GM18858 (cell line): ENCODE data around the gene LGALS16.
A peak's percentile ranks its signal among the peaks of the same experiment; 100 is the strongest.
"Not testable (repeated sequence)": the region's sequence is repeated elsewhere in the genome, so short reads cannot be mapped to it uniquely, and the experiment has no call there.

Experiments
- ATAC-seq: cut with Tn5 transposase; IDR thresholded peaks from one replicate; pipeline ENCODE4 v1.9.1; 2021; ENCODE audit not compliant: unreplicated experiment

The LGALS16 gene

DNA sequence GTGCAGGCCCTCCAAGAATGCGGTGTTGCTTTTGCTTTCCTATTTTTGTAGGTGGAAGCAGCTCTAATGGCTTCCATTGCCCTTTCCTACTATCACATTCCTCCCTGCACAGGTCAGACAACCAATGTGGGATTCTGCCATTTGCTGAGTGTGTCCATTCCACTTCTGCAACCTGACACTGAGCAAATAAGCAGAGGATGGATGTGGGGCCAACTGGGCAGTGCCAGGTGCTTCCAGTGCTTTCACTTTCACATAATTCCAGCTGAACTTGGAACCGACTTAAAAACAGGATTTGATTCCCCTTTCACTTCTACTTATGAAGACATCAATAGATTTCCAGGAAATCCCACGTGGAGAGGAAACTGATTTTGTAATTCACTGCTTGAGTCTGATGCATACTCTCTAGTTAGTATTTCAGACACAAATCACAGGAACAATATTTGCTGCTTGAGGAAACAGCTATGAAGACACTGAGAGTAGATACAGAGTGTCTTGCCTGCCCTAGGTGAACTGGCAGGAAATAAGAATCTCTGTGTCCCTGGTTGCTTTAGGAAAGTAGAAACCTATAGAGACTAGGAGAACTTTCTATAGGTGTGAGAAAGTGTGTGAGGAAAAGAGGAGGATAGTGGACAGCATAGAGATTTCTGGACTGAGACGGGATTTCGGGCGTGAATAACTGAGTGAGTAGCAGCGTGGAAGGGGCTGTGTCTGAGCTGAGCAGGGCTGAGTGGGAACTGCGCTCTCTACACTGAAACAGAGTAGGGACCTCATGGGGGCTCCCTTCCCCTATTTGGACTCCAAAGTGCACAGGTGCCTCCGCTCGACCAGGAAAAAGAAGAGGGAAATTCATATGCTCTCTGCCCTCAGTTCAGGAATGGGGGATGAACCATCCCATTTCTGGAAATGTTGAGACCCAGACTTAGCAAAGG, 22.5 kb downstream of the LGALS16 start:
- no peak for ATAC-seq

- ATAC-seq = peak; percentile 38
These were observed 23.5 kb downstream of the LGALS16 start for GRCh38 chr19:39679056-39679790.

GRCh38 chr19:39679791-39680168, 24.1 kb downstream of the LGALS16 start:
- no peak for ATAC-seq

DNA sequence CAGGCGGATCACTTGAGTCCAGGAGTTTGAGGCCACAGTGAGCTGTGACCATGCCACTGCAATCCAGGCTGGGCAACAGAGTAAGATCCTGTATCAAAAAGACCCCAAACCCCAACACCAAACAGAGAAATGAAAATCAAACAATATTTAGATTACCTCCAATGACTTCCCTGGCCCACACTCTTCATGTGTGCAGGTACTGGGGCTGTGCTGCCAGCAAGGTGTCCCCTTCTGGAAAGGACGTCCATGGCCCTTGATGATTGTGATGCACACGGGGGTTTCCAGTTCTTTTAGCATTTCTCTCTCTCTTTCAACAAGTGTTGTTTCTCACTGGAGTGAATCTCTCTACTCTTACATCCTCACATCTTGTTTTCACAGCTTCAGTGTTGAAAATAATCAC, 24.9 kb downstream of the LGALS16 start:
- ATAC-seq = no peak

- ATAC-seq = no peak
These were observed 25.7 kb downstream of the LGALS16 start for GRCh38 chr19:39681416-39681815.

DNA sequence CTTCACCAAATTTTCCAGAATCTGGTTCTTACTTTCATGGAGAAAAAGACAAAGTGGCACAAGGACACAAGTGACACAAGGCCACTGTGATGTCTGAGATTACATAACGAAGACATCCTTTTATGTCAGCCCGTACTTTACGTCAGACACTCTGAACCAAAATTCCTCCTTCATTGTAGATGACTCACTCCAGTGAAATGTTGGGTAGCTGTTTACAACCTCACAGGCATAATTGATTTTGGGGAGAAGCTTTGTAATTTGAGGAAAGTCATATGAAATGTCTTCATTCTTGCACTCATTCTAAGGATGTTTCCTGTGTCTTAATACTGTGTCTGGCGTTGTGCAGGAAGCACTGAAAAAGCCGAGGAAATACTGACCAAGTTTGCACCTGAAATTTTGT, 28.6 kb downstream of the LGALS16 start:
- ATAC-seq = no peak

- no peak for ATAC-seq
These were observed 31.0 kb downstream of the LGALS16 start for GRCh38 chr19:39686739-39687138.

DNA sequence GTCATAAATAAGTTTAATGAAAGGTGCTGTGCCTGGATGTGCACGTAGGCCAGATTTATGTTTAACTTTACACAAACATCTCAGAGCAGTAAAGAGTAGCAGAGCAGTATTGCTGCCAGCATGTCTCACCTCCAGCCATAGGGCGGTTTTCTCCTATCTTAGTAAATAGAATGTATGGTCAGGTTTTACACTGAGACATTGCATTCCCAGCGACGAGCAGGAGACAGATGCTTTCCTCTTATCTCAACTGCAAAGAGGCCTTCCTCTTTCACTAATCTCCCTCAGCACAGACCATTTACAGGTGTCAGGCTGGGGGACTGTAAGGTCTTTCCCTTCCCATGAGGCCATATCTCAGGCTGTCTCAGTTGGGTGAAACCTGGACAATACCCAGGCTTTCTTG, 32.9 kb downstream of the LGALS16 start:
- ATAC-seq = not testable (repeated sequence)

DNA sequence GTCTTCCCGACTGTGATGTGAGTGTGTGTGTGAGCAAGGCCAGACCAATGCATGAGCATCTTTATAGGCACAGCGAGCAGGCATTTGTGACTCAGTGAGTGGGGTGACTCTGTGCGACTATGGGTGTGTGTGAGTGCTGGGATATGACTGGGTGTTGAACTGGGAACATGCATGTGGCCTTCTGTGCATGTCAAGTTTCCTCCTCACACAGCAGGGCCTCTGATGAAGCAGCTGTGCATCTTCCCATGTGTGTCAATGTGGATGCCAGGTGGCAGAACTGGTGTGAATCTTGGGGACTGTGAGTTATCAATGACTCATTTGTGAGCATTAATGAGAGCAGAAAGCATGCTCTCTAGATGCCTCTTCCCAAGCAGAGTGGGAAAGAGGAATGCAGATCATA, 36.5 kb downstream of the LGALS16 start:
- ATAC-seq = no peak

- no peak for ATAC-seq
These were observed 37.1 kb downstream of the LGALS16 start for GRCh38 chr19:39692822-39693221.

DNA sequence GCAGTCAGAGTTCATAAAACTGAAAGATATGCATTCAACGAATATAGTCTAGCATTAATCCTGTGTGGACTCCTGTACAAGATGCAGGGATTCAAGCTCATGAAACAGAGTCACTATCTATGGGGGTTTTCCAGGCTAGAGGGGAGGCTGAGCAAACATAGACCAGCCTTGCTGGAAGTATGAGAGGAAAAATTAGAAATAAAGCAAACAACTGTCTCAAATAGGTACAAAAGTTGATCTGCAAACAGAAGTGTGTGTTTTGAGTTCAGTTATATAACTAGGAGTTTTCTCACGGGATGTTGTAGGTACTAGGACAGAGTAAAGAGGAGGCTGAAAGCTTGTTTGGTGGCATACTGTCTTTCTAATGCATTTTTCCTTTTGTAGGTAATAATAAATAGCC, 40.0 kb downstream of the LGALS16 start:
- no peak for ATAC-seq

DNA sequence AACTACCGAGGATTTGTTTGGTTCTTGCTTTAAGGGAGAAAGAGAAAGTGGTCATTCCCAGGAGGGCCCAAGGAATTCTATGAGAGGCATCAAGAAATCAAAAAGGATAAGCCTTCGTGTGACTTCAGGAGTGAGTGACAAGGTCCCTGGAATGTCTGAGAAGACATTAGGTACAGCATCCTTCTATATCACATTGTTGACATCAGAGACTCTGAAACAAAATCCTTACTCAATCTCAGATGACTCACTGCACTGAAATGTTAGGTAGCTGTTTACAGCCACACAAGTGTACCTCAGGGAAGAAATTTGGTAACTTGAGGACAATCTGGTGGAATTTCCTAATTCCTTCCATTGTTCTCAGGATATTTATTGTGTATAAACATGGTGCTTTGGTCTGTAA, 40.7 kb downstream of the LGALS16 start:
- ATAC-seq = no peak

DNA sequence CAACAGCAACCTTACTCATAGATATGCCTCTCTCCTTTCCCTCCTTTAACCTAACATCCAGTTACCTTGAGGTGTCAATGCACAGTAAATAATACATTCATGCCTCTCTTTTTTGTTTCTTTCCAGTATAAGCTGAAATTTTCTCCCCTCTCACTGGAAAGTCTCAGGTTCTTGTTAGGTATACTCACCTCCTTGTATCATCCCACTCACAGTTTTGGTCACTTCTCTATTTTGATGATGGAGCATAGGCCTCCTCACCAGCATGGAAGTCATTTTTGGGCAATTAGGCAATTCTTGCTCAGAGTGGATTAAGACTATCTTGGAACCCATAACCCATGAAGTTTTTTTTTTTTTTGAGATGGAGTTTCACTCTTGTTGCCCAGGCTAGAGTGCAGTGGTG, 42.8 kb downstream of the LGALS16 start:
- no peak for ATAC-seq

- peak; percentile 53 for ATAC-seq
These were observed 45.6 kb downstream of the LGALS16 start for GRCh38 chr19:39701291-39701690.

GRCh38 chr19:39704181-39705044, 48.7 kb downstream of the LGALS16 start, which contains the start of gene LGALS14:
TSS of gene LGALS14 (plus strand) at chr19:39704481. CDS start at chr19:39704529, 48 bp downstream.
- no peak for ATAC-seq

GRCh38 chr19:39705578-39706188, 50.0 kb downstream of the LGALS16 start:
- no peak for ATAC-seq

DNA sequence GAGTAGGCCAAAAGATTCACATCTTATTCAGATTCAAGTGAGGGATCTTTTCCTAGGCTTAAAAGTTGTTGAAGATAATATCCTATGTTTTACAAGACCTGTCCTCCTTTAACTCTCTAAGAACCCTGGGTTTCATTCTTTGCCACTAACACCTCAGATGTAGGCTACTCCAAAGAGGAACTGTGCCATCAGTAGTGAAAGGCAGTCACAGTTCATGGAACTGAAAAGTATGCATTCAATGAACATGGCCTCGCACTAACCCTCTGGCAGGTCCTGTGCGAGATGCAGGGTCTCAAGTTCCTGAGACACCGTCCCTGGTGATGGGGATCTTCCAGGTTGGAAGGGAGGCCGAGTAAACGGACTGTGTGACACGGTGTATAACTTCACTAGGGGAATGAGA, 52.9 kb downstream of the LGALS16 start:
- peak; percentile 47 for ATAC-seq

DNA sequence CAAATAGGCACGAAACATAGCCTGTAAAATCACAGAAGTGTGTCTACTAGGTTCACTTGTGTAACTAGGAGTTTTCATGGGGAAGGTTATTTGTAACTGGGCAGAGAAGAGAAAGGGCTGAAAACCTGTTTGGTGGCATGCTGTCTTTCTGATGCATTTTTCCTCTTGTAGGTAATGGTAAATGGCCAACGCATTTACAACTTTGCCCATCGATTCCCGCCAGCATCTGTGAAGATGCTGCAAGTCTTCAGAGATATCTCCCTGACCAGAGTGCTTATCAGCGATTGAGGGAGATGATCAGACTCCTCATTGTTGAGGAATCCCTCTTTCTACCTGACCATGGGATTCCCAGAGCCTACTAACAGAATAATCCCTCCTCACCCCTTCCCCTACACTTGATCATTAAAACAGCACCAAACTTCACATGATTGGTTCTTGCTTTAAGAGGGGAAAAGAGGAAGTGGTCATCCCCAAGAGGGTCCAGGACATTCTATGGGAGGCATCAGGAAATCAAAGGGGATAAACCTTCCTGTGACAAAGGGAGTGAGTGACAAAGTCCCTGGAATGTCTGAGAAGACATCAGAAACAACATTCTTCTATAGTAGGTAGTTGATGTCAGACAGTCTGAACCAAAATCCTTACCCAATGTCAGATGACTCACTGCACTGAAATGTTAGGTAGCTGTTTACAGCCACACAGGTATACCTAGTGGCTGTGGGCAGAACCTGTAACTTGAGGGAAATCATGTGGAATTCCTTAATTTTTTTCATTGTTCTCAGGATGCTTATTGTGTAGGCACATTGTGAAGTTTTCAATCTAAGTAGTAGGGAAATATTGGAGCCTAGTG, 53.5 kb downstream of the LGALS16 start:
- ATAC-seq = no peak
